GM23338 (cell line): ENCODE measurements around the gene SERINC5. TPM values are rescaled to one million over a fixed set of nuclear protein-coding genes. Genes with fewer than 3 reads are reported as not detected.

Experiments
- ATAC-seq: fragments of 200-7000 bp; cut with Tn5 transposase; 3 replicates; pipeline ENCODE4 v1.9.1; 2020
- DNase-seq: peaks from one replicate; pipeline ENCODE4 v3.0.0-alpha.2; 2015; ENCODE audit warnings: low spot score
- H2AFZ ChIP-seq: fragments of 200-600 bp; sonication (generic); 2 replicates; pipeline ENCODE4 v1.8.0; 2016; ENCODE audit warnings: antibody characterized with exemption, mild to moderate bottlenecking, moderate library complexity
- H3F3A ChIP-seq: fragments of 200-600 bp; sonication (generic); replicated peaks from 2 replicates; pipeline ENCODE4 v1.8.0; 2017; ENCODE audit warnings: antibody characterized with exemption, mixed run types, low read depth
- H3K27ac ChIP-seq: fragments of 200-600 bp; sonication (generic); 2 replicates; pipeline ENCODE4 v1.6.1; 2016; ENCODE audit warnings: low read depth
- H3K27me3 ChIP-seq: fragments of 200-600 bp; sonication (generic); 2 replicates; pipeline ENCODE4 v1.8.0; 2016; ENCODE audit warnings: mild to moderate bottlenecking, mixed run types, moderate library complexity; ENCODE audit not compliant: insufficient read depth
- H3K36me3 ChIP-seq: fragments of 200-600 bp; sonication (generic); 2 replicates; pipeline ENCODE4 v1.8.0; 2016; ENCODE audit warnings: mild to moderate bottlenecking; ENCODE audit not compliant: insufficient read depth
- H3K4me1 ChIP-seq: fragments of 200-600 bp; sonication (generic); 2 replicates; pipeline ENCODE4 v1.8.0; 2016; ENCODE audit warnings: mild to moderate bottlenecking, moderate library complexity; ENCODE audit not compliant: insufficient read depth
- H3K4me2 ChIP-seq: fragments of 200-600 bp; sonication (generic); 2 replicates; pipeline ENCODE4 v1.7.1; 2017; ENCODE audit warnings: mixed run types
- H3K4me3 ChIP-seq: fragments of 200-600 bp; sonication (generic); 2 replicates; pipeline ENCODE4 v1.6.1; 2016; ENCODE audit warnings: mixed run types
- H3K79me2 ChIP-seq: fragments of 200-600 bp; sonication (generic); replicated peaks from 2 replicates; pipeline ENCODE4 v1.8.0; 2017; ENCODE audit warnings: mild to moderate bottlenecking; ENCODE audit not compliant: insufficient read depth
- H3K9me2 ChIP-seq: fragments of 200-600 bp; sonication (generic); 2 replicates; pipeline ENCODE4 v1.8.0; 2017; ENCODE audit not compliant: insufficient read depth
- H4K20me1 ChIP-seq: fragments of 200-600 bp; sonication (generic); replicated peaks from 2 replicates; pipeline ENCODE4 v1.8.0; 2017; ENCODE audit warnings: mild to moderate bottlenecking; ENCODE audit not compliant: insufficient read depth
- H3K27ac Mint-ChIP-seq: 2 replicates; pipeline ENCODE4 v1.8.0; 2020; ENCODE audit warnings: inconsistent platforms, mild to moderate bottlenecking, moderate library complexity, mixed read lengths
- H3K27me3 Mint-ChIP-seq: 3 replicates; pipeline ENCODE4 v1.8.0; 2022; ENCODE audit warnings: low read depth, mild to moderate bottlenecking, moderate library complexity, mixed read lengths, inconsistent platforms; ENCODE audit not compliant: insufficient read depth, poor library complexity
- H3K36me3 Mint-ChIP-seq: 3 replicates; pipeline ENCODE4 v1.8.0; 2021; ENCODE audit warnings: low read depth, mild to moderate bottlenecking, inconsistent platforms, moderate library complexity, mixed read lengths
- H3K4me1 Mint-ChIP-seq: 3 replicates; pipeline ENCODE4 v1.8.0; 2020; ENCODE audit warnings: mild to moderate bottlenecking, inconsistent platforms, mixed read lengths
- H3K4me3 Mint-ChIP-seq: 3 replicates; pipeline ENCODE4 v1.8.0; 2021; ENCODE audit warnings: moderate library complexity, mild to moderate bottlenecking, inconsistent platforms, mixed read lengths
- H3K9me3 Mint-ChIP-seq: 3 replicates; pipeline ENCODE4 v1.8.0; 2020; ENCODE audit warnings: moderate library complexity, mild to moderate bottlenecking, inconsistent platforms, mixed read lengths
- CREB1 ChIP-seq: fragments of 250-450 bp; sonication (Bioruptor Pico); IDR thresholded peaks from 2 replicates; pipeline ENCODE4 v1.5.0; 2020; ENCODE audit warnings: low read depth, mild to moderate bottlenecking, moderate library complexity
- EZH2 ChIP-seq: fragments of 200-600 bp; sonication (generic); IDR thresholded peaks from one replicate; pipeline ENCODE4 v1.8.0; 2017; ENCODE audit warnings: antibody characterized with exemption, mild to moderate bottlenecking, low read depth; ENCODE audit not compliant: unreplicated experiment
- EZH2phosphoT487 ChIP-seq: fragments of 200-600 bp; sonication (generic); IDR thresholded peaks from one replicate; pipeline ENCODE4 v1.8.1; 2018; ENCODE audit warnings: antibody characterized with exemption; ENCODE audit not compliant: unreplicated experiment
- JUNB ChIP-seq: IDR thresholded peaks from one replicate; pipeline ENCODE4 v1.6.1; 2016; ENCODE audit warnings: antibody characterized with exemption; ENCODE audit not compliant: unreplicated experiment
- NANOG ChIP-seq: IDR thresholded peaks from 2 replicates; pipeline ENCODE4 v1.6.1; 2016; ENCODE audit warnings: antibody characterized with exemption, borderline replicate concordance
- POLR2AphosphoS5 ChIP-seq: IDR thresholded peaks from 2 replicates; pipeline ENCODE4 v1.6.1; 2016; ENCODE audit warnings: antibody characterized with exemption, low read depth
- STAT1 ChIP-seq: IDR thresholded peaks from one replicate; pipeline ENCODE4 v1.6.1; 2016; ENCODE audit warnings: antibody characterized with exemption; ENCODE audit not compliant: unreplicated experiment
- ZNF114 ChIP-seq: fragments of 250-450 bp; sonication (Bioruptor Pico); IDR thresholded peaks from 2 replicates; pipeline ENCODE4 v1.5.0; 2020; ENCODE audit warnings: mild to moderate bottlenecking, moderate library complexity
- ZNF331 ChIP-seq: fragments of 250-450 bp; sonication (Bioruptor Pico); IDR thresholded peaks from 2 replicates; pipeline ENCODE4 v1.5.0; 2020; ENCODE audit warnings: low read depth, mild to moderate bottlenecking, moderate library complexity
- polyA plus RNA-seq: library from polyadenylated mRNA; unstranded; fragments of >200 nt; fragmentation: Nextera tagmentation; extraction: Ambion mirVana; gene quantifications from 2 replicates; pipeline ENCODE4 v1.2.1, GENCODE V29; 2016
- total RNA-seq: library from RNA; depleted of rRNA; stranded (reverse); fragments of >200 nt; shearing (Covaris generic); gene quantifications from 2 replicates; pipeline ENCODE4 v1.2.3, GENCODE V29; 2014
- TF ChIP-seq, protein P1 (sequence below), 2 experiments: fragments of 200-600 bp in 1 of 2; sonication (generic) in 1 of 2; conservative IDR thresholded peaks; 2 replicates each; pipeline versions ENCODE4 v1.5.1 to v1.6.1; 2016 to 2017; ENCODE audit warnings: antibody characterized with exemption in 2 of 2, low read depth in 2 of 2, mild to moderate bottlenecking in 2 of 2, moderate library complexity in 1 of 2
- TF ChIP-seq, protein P2 (sequence below): IDR thresholded peaks from 2 replicates; pipeline ENCODE4 v1.6.1; 2016; ENCODE audit warnings: antibody characterized with exemption
- TF ChIP-seq, protein P3 (sequence below): fragments of 250-450 bp; sonication (Bioruptor Pico); IDR thresholded peaks from 2 replicates; pipeline ENCODE4 v1.5.0; 2020; ENCODE audit warnings: mild to moderate bottlenecking, moderate library complexity
- TF ChIP-seq, protein P4 (sequence below): IDR thresholded peaks from one replicate; pipeline ENCODE4 v1.6.1; 2018; ENCODE audit warnings: antibody characterized with exemption; ENCODE audit not compliant: unreplicated experiment

Gene SERINC5
- total and polyA plus RNA-seq, 2 experiments from 2014 or later: 34.0 to 107 TPM

DNA sequence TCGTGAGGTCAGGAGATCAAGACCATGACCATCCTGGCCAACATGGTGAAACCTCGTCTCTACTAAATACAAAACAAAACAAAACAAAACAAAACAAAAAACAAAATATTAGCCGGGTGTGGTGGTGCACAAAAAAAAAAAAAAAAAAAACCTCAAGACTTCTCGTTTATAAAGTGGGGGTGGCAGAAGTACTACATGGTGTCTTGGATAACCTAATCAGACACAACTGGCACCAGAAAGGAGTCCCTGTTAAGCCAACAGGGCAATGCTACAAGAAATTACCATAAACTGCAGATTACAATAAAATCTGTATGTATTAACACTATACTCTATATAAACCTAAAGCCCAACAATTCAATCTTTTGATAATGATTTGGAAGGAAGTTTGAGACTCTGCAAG, 50.0 kb downstream of the SERINC5 start:
- Histone ChIP-seq H3K27ac (no peak overlapping the region), H3K79me2 (peaks cover 95% of the 10 kb centered on the region), H3K4me2 (no peak overlapping the region), H3K9me2 (no peaks in the 10 kb centered on the region), H3K36me3 (peaks cover 18% of the 10 kb centered on the region), H3K4me1 (peaks cover 11% of the 10 kb centered on the region), H2AFZ (no peak overlapping the region), H4K20me1 (peaks cover 10% of the 10 kb centered on the region), H3F3A (peaks cover 21% of the 10 kb centered on the region; the same call in 1 of the 2 replicates), H3K27me3 (no peaks in the 10 kb centered on the region), H3K4me3 (no peak overlapping the region)
- DNase-seq (no peak), ATAC-seq (no peak)
- peaks cover 54% of the 10 kb centered on the region for H3K36me3 Mint-ChIP-seq
- peaks cover 17% of the 10 kb centered on the region for H3K4me1 Mint-ChIP-seq
- H3K4me3 Mint-ChIP-seq: no peak overlapping the region
- peaks cover 23% of the 10 kb centered on the region; the same call in 2 of the 3 replicates for H3K9me3 Mint-ChIP-seq
- TF ChIP-seq, protein P1, sequence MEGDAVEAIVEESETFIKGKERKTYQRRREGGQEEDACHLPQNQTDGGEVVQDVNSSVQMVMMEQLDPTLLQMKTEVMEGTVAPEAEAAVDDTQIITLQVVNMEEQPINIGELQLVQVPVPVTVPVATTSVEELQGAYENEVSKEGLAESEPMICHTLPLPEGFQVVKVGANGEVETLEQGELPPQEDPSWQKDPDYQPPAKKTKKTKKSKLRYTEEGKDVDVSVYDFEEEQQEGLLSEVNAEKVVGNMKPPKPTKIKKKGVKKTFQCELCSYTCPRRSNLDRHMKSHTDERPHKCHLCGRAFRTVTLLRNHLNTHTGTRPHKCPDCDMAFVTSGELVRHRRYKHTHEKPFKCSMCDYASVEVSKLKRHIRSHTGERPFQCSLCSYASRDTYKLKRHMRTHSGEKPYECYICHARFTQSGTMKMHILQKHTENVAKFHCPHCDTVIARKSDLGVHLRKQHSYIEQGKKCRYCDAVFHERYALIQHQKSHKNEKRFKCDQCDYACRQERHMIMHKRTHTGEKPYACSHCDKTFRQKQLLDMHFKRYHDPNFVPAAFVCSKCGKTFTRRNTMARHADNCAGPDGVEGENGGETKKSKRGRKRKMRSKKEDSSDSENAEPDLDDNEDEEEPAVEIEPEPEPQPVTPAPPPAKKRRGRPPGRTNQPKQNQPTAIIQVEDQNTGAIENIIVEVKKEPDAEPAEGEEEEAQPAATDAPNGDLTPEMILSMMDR (conservative IDR thresholded peaks at IDR 0.05; ENCODE audit: low read depth in 2 of 2): no peak
- TF ChIP-seq ZNF114 (CRISPR knock-in tag): no peak
- TF ChIP-seq JUNB: no peak
- no peak for TF ChIP-seq EZH2phosphoT487
- TF ChIP-seq, protein P2, sequence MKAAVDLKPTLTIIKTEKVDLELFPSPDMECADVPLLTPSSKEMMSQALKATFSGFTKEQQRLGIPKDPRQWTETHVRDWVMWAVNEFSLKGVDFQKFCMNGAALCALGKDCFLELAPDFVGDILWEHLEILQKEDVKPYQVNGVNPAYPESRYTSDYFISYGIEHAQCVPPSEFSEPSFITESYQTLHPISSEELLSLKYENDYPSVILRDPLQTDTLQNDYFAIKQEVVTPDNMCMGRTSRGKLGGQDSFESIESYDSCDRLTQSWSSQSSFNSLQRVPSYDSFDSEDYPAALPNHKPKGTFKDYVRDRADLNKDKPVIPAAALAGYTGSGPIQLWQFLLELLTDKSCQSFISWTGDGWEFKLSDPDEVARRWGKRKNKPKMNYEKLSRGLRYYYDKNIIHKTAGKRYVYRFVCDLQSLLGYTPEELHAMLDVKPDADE: no peak
- TF ChIP-seq, protein P3, sequence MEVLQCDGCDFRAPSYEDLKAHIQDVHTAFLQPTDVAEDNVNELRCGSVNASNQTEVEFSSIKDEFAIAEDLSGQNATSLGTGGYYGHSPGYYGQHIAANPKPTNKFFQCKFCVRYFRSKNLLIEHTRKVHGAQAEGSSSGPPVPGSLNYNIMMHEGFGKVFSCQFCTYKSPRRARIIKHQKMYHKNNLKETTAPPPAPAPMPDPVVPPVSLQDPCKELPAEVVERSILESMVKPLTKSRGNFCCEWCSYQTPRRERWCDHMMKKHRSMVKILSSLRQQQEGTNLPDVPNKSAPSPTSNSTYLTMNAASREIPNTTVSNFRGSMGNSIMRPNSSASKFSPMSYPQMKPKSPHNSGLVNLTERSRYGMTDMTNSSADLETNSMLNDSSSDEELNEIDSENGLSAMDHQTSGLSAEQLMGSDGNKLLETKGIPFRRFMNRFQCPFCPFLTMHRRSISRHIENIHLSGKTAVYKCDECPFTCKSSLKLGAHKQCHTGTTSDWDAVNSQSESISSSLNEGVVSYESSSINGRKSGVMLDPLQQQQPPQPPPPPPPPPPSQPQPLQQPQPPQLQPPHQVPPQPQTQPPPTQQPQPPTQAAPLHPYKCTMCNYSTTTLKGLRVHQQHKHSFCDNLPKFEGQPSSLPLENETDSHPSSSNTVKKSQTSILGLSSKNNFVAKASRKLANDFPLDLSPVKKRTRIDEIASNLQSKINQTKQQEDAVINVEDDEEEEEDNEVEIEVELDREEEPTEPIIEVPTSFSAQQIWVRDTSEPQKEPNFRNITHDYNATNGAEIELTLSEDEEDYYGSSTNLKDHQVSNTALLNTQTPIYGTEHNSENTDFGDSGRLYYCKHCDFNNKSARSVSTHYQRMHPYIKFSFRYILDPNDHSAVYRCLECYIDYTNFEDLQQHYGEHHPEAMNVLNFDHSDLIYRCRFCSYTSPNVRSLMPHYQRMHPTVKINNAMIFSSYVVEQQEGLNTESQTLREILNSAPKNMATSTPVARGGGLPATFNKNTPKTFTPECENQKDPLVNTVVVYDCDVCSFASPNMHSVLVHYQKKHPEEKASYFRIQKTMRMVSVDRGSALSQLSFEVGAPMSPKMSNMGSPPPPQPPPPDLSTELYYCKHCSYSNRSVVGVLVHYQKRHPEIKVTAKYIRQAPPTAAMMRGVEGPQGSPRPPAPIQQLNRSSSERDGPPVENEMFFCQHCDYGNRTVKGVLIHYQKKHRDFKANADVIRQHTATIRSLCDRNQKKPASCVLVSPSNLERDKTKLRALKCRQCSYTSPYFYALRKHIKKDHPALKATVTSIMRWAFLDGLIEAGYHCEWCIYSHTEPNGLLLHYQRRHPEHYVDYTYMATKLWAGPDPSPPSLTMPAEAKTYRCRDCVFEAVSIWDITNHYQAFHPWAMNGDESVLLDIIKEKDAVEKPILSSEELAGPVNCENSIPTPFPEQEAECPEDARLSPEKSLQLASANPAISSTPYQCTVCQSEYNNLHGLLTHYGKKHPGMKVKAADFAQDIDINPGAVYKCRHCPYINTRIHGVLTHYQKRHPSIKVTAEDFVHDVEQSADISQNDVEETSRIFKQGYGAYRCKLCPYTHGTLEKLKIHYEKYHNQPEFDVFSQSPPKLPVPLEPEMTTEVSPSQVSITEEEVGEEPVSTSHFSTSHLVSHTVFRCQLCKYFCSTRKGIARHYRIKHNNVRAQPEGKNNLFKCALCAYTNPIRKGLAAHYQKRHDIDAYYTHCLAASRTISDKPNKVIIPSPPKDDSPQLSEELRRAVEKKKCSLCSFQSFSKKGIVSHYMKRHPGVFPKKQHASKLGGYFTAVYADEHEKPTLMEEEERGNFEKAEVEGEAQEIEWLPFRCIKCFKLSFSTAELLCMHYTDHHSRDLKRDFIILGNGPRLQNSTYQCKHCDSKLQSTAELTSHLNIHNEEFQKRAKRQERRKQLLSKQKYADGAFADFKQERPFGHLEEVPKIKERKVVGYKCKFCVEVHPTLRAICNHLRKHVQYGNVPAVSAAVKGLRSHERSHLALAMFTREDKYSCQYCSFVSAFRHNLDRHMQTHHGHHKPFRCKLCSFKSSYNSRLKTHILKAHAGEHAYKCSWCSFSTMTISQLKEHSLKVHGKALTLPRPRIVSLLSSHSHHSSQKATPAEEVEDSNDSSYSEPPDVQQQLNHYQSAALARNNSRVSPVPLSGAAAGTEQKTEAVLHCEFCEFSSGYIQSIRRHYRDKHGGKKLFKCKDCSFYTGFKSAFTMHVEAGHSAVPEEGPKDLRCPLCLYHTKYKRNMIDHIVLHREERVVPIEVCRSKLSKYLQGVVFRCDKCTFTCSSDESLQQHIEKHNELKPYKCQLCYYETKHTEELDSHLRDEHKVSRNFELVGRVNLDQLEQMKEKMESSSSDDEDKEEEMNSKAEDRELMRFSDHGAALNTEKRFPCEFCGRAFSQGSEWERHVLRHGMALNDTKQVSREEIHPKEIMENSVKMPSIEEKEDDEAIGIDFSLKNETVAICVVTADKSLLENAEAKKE: no peak
- TF ChIP-seq STAT1: no peak
- TF ChIP-seq, protein P4, sequence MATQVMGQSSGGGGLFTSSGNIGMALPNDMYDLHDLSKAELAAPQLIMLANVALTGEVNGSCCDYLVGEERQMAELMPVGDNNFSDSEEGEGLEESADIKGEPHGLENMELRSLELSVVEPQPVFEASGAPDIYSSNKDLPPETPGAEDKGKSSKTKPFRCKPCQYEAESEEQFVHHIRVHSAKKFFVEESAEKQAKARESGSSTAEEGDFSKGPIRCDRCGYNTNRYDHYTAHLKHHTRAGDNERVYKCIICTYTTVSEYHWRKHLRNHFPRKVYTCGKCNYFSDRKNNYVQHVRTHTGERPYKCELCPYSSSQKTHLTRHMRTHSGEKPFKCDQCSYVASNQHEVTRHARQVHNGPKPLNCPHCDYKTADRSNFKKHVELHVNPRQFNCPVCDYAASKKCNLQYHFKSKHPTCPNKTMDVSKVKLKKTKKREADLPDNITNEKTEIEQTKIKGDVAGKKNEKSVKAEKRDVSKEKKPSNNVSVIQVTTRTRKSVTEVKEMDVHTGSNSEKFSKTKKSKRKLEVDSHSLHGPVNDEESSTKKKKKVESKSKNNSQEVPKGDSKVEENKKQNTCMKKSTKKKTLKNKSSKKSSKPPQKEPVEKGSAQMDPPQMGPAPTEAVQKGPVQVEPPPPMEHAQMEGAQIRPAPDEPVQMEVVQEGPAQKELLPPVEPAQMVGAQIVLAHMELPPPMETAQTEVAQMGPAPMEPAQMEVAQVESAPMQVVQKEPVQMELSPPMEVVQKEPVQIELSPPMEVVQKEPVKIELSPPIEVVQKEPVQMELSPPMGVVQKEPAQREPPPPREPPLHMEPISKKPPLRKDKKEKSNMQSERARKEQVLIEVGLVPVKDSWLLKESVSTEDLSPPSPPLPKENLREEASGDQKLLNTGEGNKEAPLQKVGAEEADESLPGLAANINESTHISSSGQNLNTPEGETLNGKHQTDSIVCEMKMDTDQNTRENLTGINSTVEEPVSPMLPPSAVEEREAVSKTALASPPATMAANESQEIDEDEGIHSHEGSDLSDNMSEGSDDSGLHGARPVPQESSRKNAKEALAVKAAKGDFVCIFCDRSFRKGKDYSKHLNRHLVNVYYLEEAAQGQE: no peak
- no peak for TF ChIP-seq CREB1 (CRISPR knock-in tag)
- TF ChIP-seq NANOG: no peak
- no peak for TF ChIP-seq POLR2AphosphoS5
- no peak for TF ChIP-seq ZNF331 (CRISPR knock-in tag)
- TF ChIP-seq EZH2: no peak
- H3K27ac Mint-ChIP-seq: no peak overlapping the region
- peaks cover 2% of the 10 kb centered on the region for H3K27me3 Mint-ChIP-seq
